ENCODE results near the gene SEMA4C.

The SEMA4C gene

GRCh38 chr2:96839875-96840850 lies 29.7 kb downstream of the SEMA4C start:
- H3K4me3 ChIP-seq (ENCODE audit: low read depth, low read length): no peak overlapping the region
- TF ChIP-seq CTCF (IDR thresholded peaks at IDR 0.05; ENCODE audit: control insufficient read depth, extremely low read depth, insufficient read depth): no peak
- no peak for DNase-seq (ENCODE audit: low read depth)

- H3K4me3 ChIP-seq (ENCODE audit: low read depth, low read length): no peak overlapping the region
- DNase-seq (ENCODE audit: low read depth): no peak
- no peak for TF ChIP-seq CTCF (IDR thresholded peaks at IDR 0.05; ENCODE audit: control insufficient read depth, extremely low read depth, insufficient read depth)
Observed at GRCh38 chr2:96839293-96839874, 30.5 kb downstream of the SEMA4C start.

GRCh38 chr2:96838345-96839292 lies 31.3 kb downstream of the SEMA4C start:
- no peak for TF ChIP-seq CTCF (IDR thresholded peaks at IDR 0.05; ENCODE audit: control insufficient read depth, extremely low read depth, insufficient read depth)
- no peak for DNase-seq (ENCODE audit: low read depth)
- H3K4me3 ChIP-seq (ENCODE audit: low read depth, low read length): no peak overlapping the region

- TF ChIP-seq CTCF (IDR thresholded peaks at IDR 0.05; ENCODE audit: control insufficient read depth, extremely low read depth, insufficient read depth): no peak
- no peak overlapping the region for H3K4me3 ChIP-seq (ENCODE audit: low read depth, low read length)
- no peak for DNase-seq (ENCODE audit: low read depth)
Observed at GRCh38 chr2:96837575-96837974, 32.3 kb downstream of the SEMA4C start.

GRCh38 chr2:96835830-96836229 lies 34.0 kb downstream of the SEMA4C start:
- DNase-seq (ENCODE audit: low read depth): no peak
- no peak for TF ChIP-seq CTCF (IDR thresholded peaks at IDR 0.05; ENCODE audit: control insufficient read depth, extremely low read depth, insufficient read depth)
- H3K4me3 ChIP-seq (ENCODE audit: low read depth, low read length): no peak overlapping the region

- no peak overlapping the region for H3K4me3 ChIP-seq (ENCODE audit: low read depth, low read length)
- no peak for TF ChIP-seq CTCF (IDR thresholded peaks at IDR 0.05; ENCODE audit: control insufficient read depth, extremely low read depth, insufficient read depth)
- peak; percentile 77 for DNase-seq (ENCODE audit: low read depth)
Observed at GRCh38 chr2:96832754-96833507, 36.9 kb downstream of the SEMA4C start.

Measured in LNCaP clone FGC (cell line).